Activated CD4-positive, alpha-beta T cell treated with anti-CD3 and anti-CD28 coated beads for 24 hours (primary cell): Measurements from ENCODE around the gene EXOSC5.
"Not testable (repeated sequence)": the region's sequence is repeated elsewhere in the genome, so short reads cannot be mapped to it uniquely, and the experiment has no call there.

ENCODE experiments used
- DNase-seq, 2 donors: peaks; one replicate each; pipeline ENCODE4 v3.0.0-alpha.2; 2020; ENCODE audit warnings: low read depth in 2 of 2

The EXOSC5 gene

GRCh38 chr19:41397086-41398049, at the start of gene EXOSC5, which contains the start of gene BCKDHA:
Gene EXOSC5 (minus strand): TSS chr19:41397359. CDS start chr19:41397328, 31 bp downstream.
Gene BCKDHA (plus strand): TSS chr19:41397818. CDS start chr19:41397828, 10 bp downstream.
- peak; percentile 98 for DNase-seq

- DNase-seq, result no peak
Measured at GRCh38 chr19:41445575-41445974, 48.4 kb upstream of the EXOSC5 start.

GRCh38 chr19:41443813-41444455, 46.8 kb upstream of the EXOSC5 start:
- DNase-seq, result no peak

GRCh38 chr19:41442473-41443355, 45.6 kb upstream of the EXOSC5 start, which contains the start of gene ERICH4:
Gene ERICH4 (plus strand): TSS chr19:41443156. CDS start chr19:41443170, 14 bp downstream.
- no peak for DNase-seq

GRCh38 chr19:41441321-41441945, 44.3 kb upstream of the EXOSC5 start:
- no peak for DNase-seq

- DNase-seq, result peak; percentile 91 to 96
Measured at GRCh38 chr19:41439441-41440222, 42.5 kb upstream of the EXOSC5 start, which contains the start of gene DMAC2. Gene DMAC2 (minus strand): TSS chr19:41439912. CDS start chr19:41439899, 13 bp downstream.

- no peak for DNase-seq
Measured at GRCh38 chr19:41437944-41438574, 40.9 kb upstream of the EXOSC5 start.

- DNase-seq, result no peak
Measured at GRCh38 chr19:41436674-41436951, 39.5 kb upstream of the EXOSC5 start.

GRCh38 chr19:41435936-41436673, 38.9 kb upstream of the EXOSC5 start:
- DNase-seq, result no peak

GRCh38 chr19:41435376-41435775, 38.2 kb upstream of the EXOSC5 start:
- DNase-seq, result not testable (repeated sequence)

- DNase-seq, result no peak
Measured at GRCh38 chr19:41434450-41434849, 37.3 kb upstream of the EXOSC5 start.

GRCh38 chr19:41433171-41433570, 36.0 kb upstream of the EXOSC5 start:
- no peak for DNase-seq

GRCh38 chr19:41431426-41432386, 34.5 kb upstream of the EXOSC5 start:
- DNase-seq, result no peak

- DNase-seq, result no peak
Measured at GRCh38 chr19:41430922-41431321, 33.8 kb upstream of the EXOSC5 start.

- no peak for DNase-seq
Measured at GRCh38 chr19:41428481-41428859, 31.3 kb upstream of the EXOSC5 start.

- no peak for DNase-seq
Measured at GRCh38 chr19:41427647-41428480, 30.7 kb upstream of the EXOSC5 start.

- peak in 1 of 2 donors; percentile 32 for DNase-seq
Measured at GRCh38 chr19:41426952-41427646, 29.9 kb upstream of the EXOSC5 start, which contains the start of gene B3GNT8. Gene B3GNT8 (minus strand): TSS chr19:41427374. CDS start chr19:41426778, 596 bp downstream.
